ENCODE measurements around the gene TNF. TPM values are rescaled to one million over a fixed set of nuclear protein-coding genes. Genes with fewer than 3 reads are reported as not detected.

TNF gene
- total RNA-seq, 1 experiment from 2014 or later: 0.31 TPM

DNA sequence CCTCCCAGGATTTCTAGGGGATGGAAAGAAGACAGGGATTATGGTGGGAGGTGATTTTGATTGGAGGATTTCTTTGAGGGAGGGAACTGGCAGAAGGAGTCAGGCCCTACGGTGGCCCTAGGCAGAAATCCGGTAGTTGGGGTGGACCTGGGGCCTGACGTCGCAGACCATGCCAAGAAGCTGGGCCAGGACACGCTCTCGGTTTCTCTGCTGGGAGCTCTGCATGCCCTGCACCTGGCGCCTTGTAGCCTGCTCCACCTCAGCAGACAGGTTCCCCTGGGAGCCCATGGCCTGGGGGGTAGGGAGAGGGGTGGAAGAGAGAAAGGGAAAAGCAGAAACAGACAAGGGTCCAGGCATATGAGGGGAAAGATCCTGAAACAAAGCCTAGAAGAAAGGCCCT, 30.1 kb upstream of the TNF start:
- TF ChIP-seq, protein P1, sequence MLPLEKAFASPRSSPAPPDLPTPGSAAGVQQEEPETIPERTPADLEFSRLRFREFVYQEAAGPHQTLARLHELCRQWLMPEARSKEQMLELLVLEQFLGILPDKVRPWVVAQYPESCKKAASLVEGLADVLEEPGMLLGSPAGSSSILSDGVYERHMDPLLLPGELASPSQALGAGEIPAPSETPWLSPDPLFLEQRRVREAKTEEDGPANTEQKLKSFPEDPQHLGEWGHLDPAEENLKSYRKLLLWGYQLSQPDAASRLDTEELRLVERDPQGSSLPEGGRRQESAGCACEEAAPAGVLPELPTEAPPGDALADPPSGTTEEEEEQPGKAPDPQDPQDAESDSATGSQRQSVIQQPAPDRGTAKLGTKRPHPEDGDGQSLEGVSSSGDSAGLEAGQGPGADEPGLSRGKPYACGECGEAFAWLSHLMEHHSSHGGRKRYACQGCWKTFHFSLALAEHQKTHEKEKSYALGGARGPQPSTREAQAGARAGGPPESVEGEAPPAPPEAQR (CRISPR knock-in tag; IDR thresholded peaks at IDR 0.05): no peak
- CTCF ChIA-PET: interaction anchor here (1.3 to 7.2 kb wide), 2 partner anchors 50 to 52 kb away, joined by 5 to 319 read pairs; partner anchors contain the start of gene NCR3
- Mint-ChIP-seq H3K4me1 (peaks cover 25% of the 10 kb centered on the region), H3K27me3 (ENCODE audit: low read depth) (no peaks in the 10 kb centered on the region), H3K9me3 (no peaks in the 10 kb centered on the region), H3K27ac (no peak overlapping the region), H3K36me3 (peaks cover 24% of the 10 kb centered on the region), H3K4me3 (peak overlapping the region; percentile 82)
- POLR2A ChIA-PET: no interaction called here
- DNase-seq (ENCODE audit: low spot score) (no peak), ATAC-seq (no peak)

DNA sequence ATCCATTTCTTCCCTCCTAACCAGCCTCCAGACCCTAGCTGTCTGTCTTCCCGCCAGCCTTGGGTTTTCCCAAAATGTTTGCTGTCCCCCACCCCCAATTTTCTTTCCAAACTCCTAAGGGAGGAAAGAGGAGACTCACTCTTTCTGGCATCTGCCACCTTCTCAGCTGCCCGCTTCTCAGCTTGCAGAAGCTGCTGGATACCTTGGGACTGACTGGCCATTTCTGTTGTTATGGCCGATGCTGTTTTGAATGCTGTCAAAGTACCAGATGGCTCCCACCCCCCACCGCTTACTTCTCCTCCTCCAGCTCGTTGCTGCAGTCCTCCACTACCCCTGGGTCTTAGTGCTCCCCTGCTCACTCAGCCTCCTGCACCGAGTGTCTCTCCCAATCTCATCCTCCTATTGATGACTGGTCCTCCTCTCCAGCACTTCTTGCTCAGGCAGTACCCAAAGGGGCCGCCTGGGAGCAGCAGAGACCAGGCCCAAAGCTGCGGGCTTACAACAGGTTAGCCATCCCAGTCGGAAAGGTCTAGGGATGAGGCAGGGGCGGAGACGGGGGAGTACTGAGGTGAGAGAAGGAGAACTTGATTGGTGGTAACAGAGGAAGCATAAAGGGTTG, 28.9 kb upstream of the TNF start, which contains the start of gene ATP6V1G2:
ATP6V1G2 (minus strand) TSS at position 270 of the 619 bp plus-strand sequence; CDS start at position 221, 49 bp downstream.
- peak within 1 kb of the TSS; percentile 82 for H3K4me3 Mint-ChIP-seq
- no peaks in the 10 kb centered on the region for H3K27me3 Mint-ChIP-seq (ENCODE audit: low read depth)
- CTCF ChIA-PET: interaction anchor here (0.6 to 7.2 kb wide), 40 partner anchors 9 to 406 kb away, joined by 3 to 319 read pairs (median 4); partner anchors contain the start of genes AIF1, C6orf47, GPANK1 and LSM2
- H3K36me3 Mint-ChIP-seq: peaks cover 18% of the 10 kb centered on the region
- POLR2A ChIA-PET: interaction anchor here (0.5 to 2.0 kb wide), 17 partner anchors 17 to 1425 kb away, joined by 3 to 13 read pairs (median 4); partner anchors contain the start of genes BAG6, GPANK1, MCCD1 and MICB
- no peaks in the 10 kb centered on the region for H3K9me3 Mint-ChIP-seq
- H3K4me1 Mint-ChIP-seq: peaks cover 22% of the 10 kb centered on the region
- DNase-seq (ENCODE audit: low spot score): peak; percentile 99
- ATAC-seq: peak; percentile 80
- H3K27ac Mint-ChIP-seq: peak within 1 kb of the TSS; percentile 98
- TF ChIP-seq GABPB1 (CRISPR knock-in tag; IDR thresholded peaks at IDR 0.05) (peak; percentile 55; the same call in 1 of the 2 replicates), ETV6 (CRISPR knock-in tag; IDR thresholded peaks at IDR 0.05) (peak; percentile 82; the same call in 1 of the 2 replicates), ZNF263 (CRISPR knock-in tag; IDR thresholded peaks at IDR 0.05; ENCODE audit: low read depth) (peak; percentile 98), SP1 (CRISPR knock-in tag; conservative IDR thresholded peaks at IDR 0.05) (peak; percentile 77), GTF2I (CRISPR knock-in tag; conservative IDR thresholded peaks at IDR 0.05) (no peak), TEAD1 (CRISPR knock-in tag; IDR thresholded peaks at IDR 0.05) (peak; percentile 39; the same call in 1 of the 2 replicates), NFE2L1 (CRISPR knock-in tag; IDR thresholded peaks at IDR 0.05) (0 out of 2 replicates have a peak, but pooled peaks have one; percentile 34), NR2C2 (CRISPR knock-in tag; IDR thresholded peaks at IDR 0.05) (no peak), MYBL2 (CRISPR knock-in tag; IDR thresholded peaks at IDR 0.05) (0 out of 2 replicates have a peak, but pooled peaks have one; percentile 32), ZNF121 (CRISPR knock-in tag; IDR thresholded peaks at IDR 0.05) (no peak), ESRRA (CRISPR knock-in tag; IDR thresholded peaks at IDR 0.05; ENCODE audit: borderline replicate concordance) (no peak), SOX15 (CRISPR knock-in tag; IDR thresholded peaks at IDR 0.05) (no peak), FOXK1 (CRISPR knock-in tag; IDR thresholded peaks at IDR 0.05) (peak; percentile 76)
- TF ChIP-seq, protein P2, sequence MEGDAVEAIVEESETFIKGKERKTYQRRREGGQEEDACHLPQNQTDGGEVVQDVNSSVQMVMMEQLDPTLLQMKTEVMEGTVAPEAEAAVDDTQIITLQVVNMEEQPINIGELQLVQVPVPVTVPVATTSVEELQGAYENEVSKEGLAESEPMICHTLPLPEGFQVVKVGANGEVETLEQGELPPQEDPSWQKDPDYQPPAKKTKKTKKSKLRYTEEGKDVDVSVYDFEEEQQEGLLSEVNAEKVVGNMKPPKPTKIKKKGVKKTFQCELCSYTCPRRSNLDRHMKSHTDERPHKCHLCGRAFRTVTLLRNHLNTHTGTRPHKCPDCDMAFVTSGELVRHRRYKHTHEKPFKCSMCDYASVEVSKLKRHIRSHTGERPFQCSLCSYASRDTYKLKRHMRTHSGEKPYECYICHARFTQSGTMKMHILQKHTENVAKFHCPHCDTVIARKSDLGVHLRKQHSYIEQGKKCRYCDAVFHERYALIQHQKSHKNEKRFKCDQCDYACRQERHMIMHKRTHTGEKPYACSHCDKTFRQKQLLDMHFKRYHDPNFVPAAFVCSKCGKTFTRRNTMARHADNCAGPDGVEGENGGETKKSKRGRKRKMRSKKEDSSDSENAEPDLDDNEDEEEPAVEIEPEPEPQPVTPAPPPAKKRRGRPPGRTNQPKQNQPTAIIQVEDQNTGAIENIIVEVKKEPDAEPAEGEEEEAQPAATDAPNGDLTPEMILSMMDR (IDR thresholded peaks at IDR 0.05): peak; percentile 80
- TF ChIP-seq, protein P3, sequence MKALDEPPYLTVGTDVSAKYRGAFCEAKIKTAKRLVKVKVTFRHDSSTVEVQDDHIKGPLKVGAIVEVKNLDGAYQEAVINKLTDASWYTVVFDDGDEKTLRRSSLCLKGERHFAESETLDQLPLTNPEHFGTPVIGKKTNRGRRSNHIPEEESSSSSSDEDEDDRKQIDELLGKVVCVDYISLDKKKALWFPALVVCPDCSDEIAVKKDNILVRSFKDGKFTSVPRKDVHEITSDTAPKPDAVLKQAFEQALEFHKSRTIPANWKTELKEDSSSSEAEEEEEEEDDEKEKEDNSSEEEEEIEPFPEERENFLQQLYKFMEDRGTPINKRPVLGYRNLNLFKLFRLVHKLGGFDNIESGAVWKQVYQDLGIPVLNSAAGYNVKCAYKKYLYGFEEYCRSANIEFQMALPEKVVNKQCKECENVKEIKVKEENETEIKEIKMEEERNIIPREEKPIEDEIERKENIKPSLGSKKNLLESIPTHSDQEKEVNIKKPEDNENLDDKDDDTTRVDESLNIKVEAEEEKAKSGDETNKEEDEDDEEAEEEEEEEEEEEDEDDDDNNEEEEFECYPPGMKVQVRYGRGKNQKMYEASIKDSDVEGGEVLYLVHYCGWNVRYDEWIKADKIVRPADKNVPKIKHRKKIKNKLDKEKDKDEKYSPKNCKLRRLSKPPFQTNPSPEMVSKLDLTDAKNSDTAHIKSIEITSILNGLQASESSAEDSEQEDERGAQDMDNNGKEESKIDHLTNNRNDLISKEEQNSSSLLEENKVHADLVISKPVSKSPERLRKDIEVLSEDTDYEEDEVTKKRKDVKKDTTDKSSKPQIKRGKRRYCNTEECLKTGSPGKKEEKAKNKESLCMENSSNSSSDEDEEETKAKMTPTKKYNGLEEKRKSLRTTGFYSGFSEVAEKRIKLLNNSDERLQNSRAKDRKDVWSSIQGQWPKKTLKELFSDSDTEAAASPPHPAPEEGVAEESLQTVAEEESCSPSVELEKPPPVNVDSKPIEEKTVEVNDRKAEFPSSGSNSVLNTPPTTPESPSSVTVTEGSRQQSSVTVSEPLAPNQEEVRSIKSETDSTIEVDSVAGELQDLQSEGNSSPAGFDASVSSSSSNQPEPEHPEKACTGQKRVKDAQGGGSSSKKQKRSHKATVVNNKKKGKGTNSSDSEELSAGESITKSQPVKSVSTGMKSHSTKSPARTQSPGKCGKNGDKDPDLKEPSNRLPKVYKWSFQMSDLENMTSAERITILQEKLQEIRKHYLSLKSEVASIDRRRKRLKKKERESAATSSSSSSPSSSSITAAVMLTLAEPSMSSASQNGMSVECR (CRISPR knock-in tag; IDR thresholded peaks at IDR 0.05; ENCODE audit: borderline replicate concordance): peak; percentile 55; the same call in 1 of the 2 replicates
- TF ChIP-seq, protein P4, sequence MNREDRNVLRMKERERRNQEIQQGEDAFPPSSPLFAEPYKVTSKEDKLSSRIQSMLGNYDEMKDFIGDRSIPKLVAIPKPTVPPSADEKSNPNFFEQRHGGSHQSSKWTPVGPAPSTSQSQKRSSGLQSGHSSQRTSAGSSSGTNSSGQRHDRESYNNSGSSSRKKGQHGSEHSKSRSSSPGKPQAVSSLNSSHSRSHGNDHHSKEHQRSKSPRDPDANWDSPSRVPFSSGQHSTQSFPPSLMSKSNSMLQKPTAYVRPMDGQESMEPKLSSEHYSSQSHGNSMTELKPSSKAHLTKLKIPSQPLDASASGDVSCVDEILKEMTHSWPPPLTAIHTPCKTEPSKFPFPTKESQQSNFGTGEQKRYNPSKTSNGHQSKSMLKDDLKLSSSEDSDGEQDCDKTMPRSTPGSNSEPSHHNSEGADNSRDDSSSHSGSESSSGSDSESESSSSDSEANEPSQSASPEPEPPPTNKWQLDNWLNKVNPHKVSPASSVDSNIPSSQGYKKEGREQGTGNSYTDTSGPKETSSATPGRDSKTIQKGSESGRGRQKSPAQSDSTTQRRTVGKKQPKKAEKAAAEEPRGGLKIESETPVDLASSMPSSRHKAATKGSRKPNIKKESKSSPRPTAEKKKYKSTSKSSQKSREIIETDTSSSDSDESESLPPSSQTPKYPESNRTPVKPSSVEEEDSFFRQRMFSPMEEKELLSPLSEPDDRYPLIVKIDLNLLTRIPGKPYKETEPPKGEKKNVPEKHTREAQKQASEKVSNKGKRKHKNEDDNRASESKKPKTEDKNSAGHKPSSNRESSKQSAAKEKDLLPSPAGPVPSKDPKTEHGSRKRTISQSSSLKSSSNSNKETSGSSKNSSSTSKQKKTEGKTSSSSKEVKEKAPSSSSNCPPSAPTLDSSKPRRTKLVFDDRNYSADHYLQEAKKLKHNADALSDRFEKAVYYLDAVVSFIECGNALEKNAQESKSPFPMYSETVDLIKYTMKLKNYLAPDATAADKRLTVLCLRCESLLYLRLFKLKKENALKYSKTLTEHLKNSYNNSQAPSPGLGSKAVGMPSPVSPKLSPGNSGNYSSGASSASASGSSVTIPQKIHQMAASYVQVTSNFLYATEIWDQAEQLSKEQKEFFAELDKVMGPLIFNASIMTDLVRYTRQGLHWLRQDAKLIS (CRISPR knock-in tag; IDR thresholded peaks at IDR 0.05; ENCODE audit: borderline replicate concordance): no peak
- TF ChIP-seq, protein P5, sequence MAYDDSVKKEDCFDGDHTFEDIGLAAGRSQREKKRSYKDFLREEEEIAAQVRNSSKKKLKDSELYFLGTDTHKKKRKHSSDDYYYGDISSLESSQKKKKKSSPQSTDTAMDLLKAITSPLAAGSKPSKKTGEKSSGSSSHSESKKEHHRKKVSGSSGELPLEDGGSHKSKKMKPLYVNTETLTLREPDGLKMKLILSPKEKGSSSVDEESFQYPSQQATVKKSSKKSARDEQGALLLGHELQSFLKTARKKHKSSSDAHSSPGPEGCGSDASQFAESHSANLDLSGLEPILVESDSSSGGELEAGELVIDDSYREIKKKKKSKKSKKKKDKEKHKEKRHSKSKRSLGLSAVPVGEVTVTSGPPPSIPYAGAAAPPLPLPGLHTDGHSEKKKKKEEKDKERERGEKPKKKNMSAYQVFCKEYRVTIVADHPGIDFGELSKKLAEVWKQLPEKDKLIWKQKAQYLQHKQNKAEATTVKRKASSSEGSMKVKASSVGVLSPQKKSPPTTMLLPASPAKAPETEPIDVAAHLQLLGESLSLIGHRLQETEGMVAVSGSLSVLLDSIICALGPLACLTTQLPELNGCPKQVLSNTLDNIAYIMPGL (CRISPR knock-in tag; IDR thresholded peaks at IDR 0.05): peak; percentile 56; the same call in 1 of the 2 replicates
- TF ChIP-seq, protein P6, sequence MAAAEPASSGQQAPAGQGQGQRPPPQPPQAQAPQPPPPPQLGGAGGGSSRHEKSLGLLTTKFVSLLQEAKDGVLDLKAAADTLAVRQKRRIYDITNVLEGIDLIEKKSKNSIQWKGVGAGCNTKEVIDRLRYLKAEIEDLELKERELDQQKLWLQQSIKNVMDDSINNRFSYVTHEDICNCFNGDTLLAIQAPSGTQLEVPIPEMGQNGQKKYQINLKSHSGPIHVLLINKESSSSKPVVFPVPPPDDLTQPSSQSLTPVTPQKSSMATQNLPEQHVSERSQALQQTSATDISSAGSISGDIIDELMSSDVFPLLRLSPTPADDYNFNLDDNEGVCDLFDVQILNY (CRISPR knock-in tag; IDR thresholded peaks at IDR 0.05): peak; percentile 33; the same call in 1 of the 2 replicates
